K562 (cell line): ENCODE results near the gene CXorf65. TPM values are rescaled to one million over a fixed set of nuclear protein-coding genes. Genes with fewer than 3 reads are reported as not detected.
A peak's percentile ranks its signal among the peaks of the same experiment; 100 is the strongest.

Source experiments
- ATAC-seq: fragments of 200-7000 bp; cut with Tn5 transposase; 3 replicates; pipeline ENCODE4 v1.9.1; 2020; ENCODE audit warnings: moderate library complexity
- BruUV-seq: library from RNA; stranded (reverse); fragments of 400-500 nt; replicated peaks from 2 replicates; lab custom pipeline; 2021; lab: Mats Ljungman, UMichigan
- CTCF ChIA-PET: fragments of 300-600 bp; formaldehyde crosslinking; extraction: SDS; loops from one replicate; lab custom pipeline; 2021; ENCODE audit warnings: low intra/inter-chr PET ratio; lab: Yijun Ruan, JAX
- POLR2A ChIA-PET: fragments of 300-600, 350-650 bp; sonication (Branson Sonifier 250); formaldehyde crosslinking; extraction: SDS; loops from one replicate; lab custom pipeline; 2021; ENCODE audit warnings: antibody characterized with exemption, inconsistent platforms; lab: Yijun Ruan, JAX
- DNase-seq, 4 experiments: peaks; one replicate each; pipeline versions ENCODE4 v3.0.0 to v3.0.0-alpha.2; 2011 to 2018; ENCODE audit warnings: low spot score in 3 of 4, mixed read lengths in 3 of 4; ENCODE audit errors: extremely low read depth in 1 of 4
- FAIRE-seq: peaks from 2 replicates; lab custom pipeline; 2011; peaks lifted over from hg19 to GRCh38; lab: Jason Lieb, UNC
- H2AFZ ChIP-seq: 2 replicates; pipeline ENCODE4 v1.6.0; 2011; ENCODE audit warnings: low read depth, low read length, control low read depth, inconsistent platforms
- H3K27ac ChIP-seq: fragments of 200-600 bp; 3 replicates; pipeline ENCODE4 v1.8.0; 2011; ENCODE audit warnings: low read depth, mild to moderate bottlenecking, control low read depth, inconsistent platforms, low read length, moderate library complexity, mixed read lengths; ENCODE audit errors: extremely low read depth
- H3K27me3 ChIP-seq, 2 experiments: fragments of 300-600 bp in 1 of 2; 2 replicates in 1 of 2; 3 replicates in 1 of 2; pipeline versions ENCODE4 v1.6.0 to v1.8.0; 2011; ENCODE audit warnings: inconsistent platforms in 2 of 2, low read length in 2 of 2, mild to moderate bottlenecking in 1 of 2, mixed read lengths in 1 of 2, moderate library complexity in 1 of 2; ENCODE audit not compliant: control insufficient read depth in 2 of 2, insufficient read depth in 2 of 2
- H3K36me3 ChIP-seq: fragments of 300-600 bp; 3 replicates; pipeline ENCODE4 v1.8.0; 2011; ENCODE audit warnings: mild to moderate bottlenecking, low read length, inconsistent platforms; ENCODE audit not compliant: control insufficient read depth, insufficient read depth
- H3K4me1 ChIP-seq, 2 experiments: fragments of 200-600 bp in 1 of 2; replicated peaks in 1 of 2; 2 replicates in 1 of 2; 3 replicates in 1 of 2; pipeline versions ENCODE4 v1.5.1 to v1.8.0; 2011; ENCODE audit warnings: inconsistent platforms in 2 of 2, low read length in 2 of 2, mild to moderate bottlenecking in 1 of 2, mixed read lengths in 1 of 2, moderate library complexity in 1 of 2; ENCODE audit not compliant: control insufficient read depth in 2 of 2, insufficient read depth in 2 of 2
- H3K4me2 ChIP-seq: 2 replicates; pipeline ENCODE4 v1.6.1; 2011; ENCODE audit warnings: low read length, control low read depth, inconsistent platforms, mixed read lengths; ENCODE audit not compliant: insufficient read depth
- H3K4me3 ChIP-seq: fragments of 200-600 bp; sonication (generic), shearing (Covaris generic); 2 replicates; pipeline ENCODE4 v1.5.1; 2016; ENCODE audit warnings: control low read depth, inconsistent platforms
- H3K79me2 ChIP-seq: fragments of 200-600 bp; 3 replicates; pipeline ENCODE4 v1.8.0; 2011; ENCODE audit warnings: low read length, inconsistent platforms; ENCODE audit not compliant: control insufficient read depth, insufficient read depth
- H3K9ac ChIP-seq, 2 experiments: 2 replicates each; pipeline versions ENCODE4 v1.6.0 to v1.6.1; 2011; ENCODE audit warnings: low read depth in 2 of 2, low read length in 2 of 2, control low read depth in 1 of 2, inconsistent platforms in 1 of 2, mild to moderate bottlenecking in 1 of 2, mixed read lengths in 1 of 2; ENCODE audit not compliant: insufficient read depth in 1 of 2
- H3K9me1 ChIP-seq: one replicate; pipeline ENCODE4 v1.6.0; 2011; ENCODE audit warnings: inconsistent platforms, mild to moderate bottlenecking, low read length, moderate library complexity; ENCODE audit not compliant: control insufficient read depth, insufficient read depth
- H3K9me3 ChIP-seq: replicated peaks from 2 replicates; pipeline ENCODE4 v1.5.1; 2011; ENCODE audit warnings: low read depth, low read length, inconsistent platforms; ENCODE audit not compliant: control insufficient read depth, insufficient read depth
- H4K20me1 ChIP-seq: replicated peaks from 2 replicates; pipeline ENCODE4 v1.6.1; 2011; ENCODE audit warnings: low read length, inconsistent platforms, mixed read lengths; ENCODE audit not compliant: control insufficient read depth, insufficient read depth
- ZBTB40 ChIP-seq, 2 experiments: fragments of 450-650 bp in 1 of 2; sonication (generic) in 1 of 2; formaldehyde crosslinking in 1 of 2; IDR thresholded peaks; 2 replicates each; pipeline versions ENCODE4 v1.7.1 to v1.9.0; 2016 to 2022; ENCODE audit warnings: inconsistent platforms in 1 of 2, mild to moderate bottlenecking in 1 of 2, missing genetic modification reagents in 1 of 2
- WGBS: fragments of 100-300 bp; shearing (Covaris generic); methylation state at CpG from one replicate; pipeline ENCODE4 v1.1.6; 2016; ENCODE audit warnings: low coverage, mixed read lengths; ENCODE audit not compliant: insufficient coverage; ENCODE audit errors: missing lambda C conversion rate; 5-methylcytosine and 5-hydroxymethylcytosine counted together
- in situ Hi-C: fragments of 300-500 bp; cut with MboI; formaldehyde crosslinking; loops from 4 replicates; pipeline ENCODE4 v1.15.0; 2018; ENCODE audit warnings: inconsistent platforms, mixed read lengths
- intact Hi-C: fragments of 100-400 bp; cut with micrococcal nuclease; formaldehyde crosslinking; loops from 2 replicates; pipeline ENCODE4 v1.14.2; 2022
- polyA plus RNA-seq, 8 experiments: library from polyadenylated mRNA; depleted of rRNA in 4 of 8; stranded (reverse) in 5 of 8; unstranded in 3 of 8; fragments of >200 nt; fragmentation: Nextera tagmentation in 2 of 8; fragmentation: Illumina TruSeq in 1 of 8; extraction: Ambion mirVana in 2 of 8; extraction: Trizol in 1 of 8; gene quantifications; 2 replicates each; pipeline versions ENCODE4 v1.2.1 to v1.2.3, GENCODE V29; 2011 to 2014; ENCODE audit warnings: inconsistent platforms in 1 of 8, missing spikeins in 1 of 8
- total RNA-seq, 7 experiments: library from RNA; depleted of rRNA in 6 of 7; stranded (reverse); fragments of >200 nt in 6 of 7; fragmentation: Illumina TruSeq in 2 of 7; extraction: Trizol in 2 of 7; gene quantifications; 2 replicates each; pipeline versions ENCODE4 v1.2.1 to v1.2.3, GENCODE V29; 2011 to 2021; ENCODE audit warnings: low replicate concordance in 1 of 7
- TF ChIP-seq, protein P1 (sequence below): sonication (generic); IDR thresholded peaks from 2 replicates; pipeline ENCODE4 v1.6.1; 2016

CXorf65 gene
- total and polyA plus RNA-seq, 9 of the 15 experiments (the other 6 are each of a cell fraction or from before 2014, with no cell fraction given): 1.4 to 8.4 (median 2.9) TPM

DNA sequence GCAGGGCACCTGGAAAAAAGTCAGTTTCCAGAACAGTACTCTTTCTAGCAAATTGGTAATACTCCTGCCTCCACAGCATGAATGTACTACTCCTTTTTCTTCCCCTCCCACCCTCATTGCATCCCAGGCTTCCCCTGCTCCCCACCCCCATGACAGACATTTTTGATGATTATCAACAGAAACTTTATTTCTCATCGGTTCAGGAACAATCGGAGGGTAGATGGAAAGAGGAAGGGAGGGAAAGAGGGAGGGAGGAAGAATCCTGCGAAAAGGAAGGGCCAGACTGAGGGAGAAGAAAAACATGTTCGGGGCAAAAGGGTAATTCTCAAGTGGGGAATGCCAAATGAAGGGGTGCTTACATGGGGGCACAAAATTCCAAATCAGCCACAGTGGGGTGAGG lies 705 bp upstream of the CXorf65 start:
- no peak for FAIRE-seq
- no TSS peak for BruUV-seq
- Histone ChIP-seq H3K9me3 (no peaks in the 10 kb centered on the region), H3K27me3 (no peaks in the 10 kb centered on the region), H4K20me1 (no peaks in the 10 kb centered on the region), H3K9ac (peak overlapping the region in 1 of 2 experiments; percentile 35; a peak in 2 of 4 replicates), H3K79me2 (peaks cover 24% of the 10 kb centered on the region; the same call in 2 of the 3 replicates), H3K4me1 (peaks cover 45 to 76% of the 10 kb centered on the region in 2 experiments), H2AFZ (no peak overlapping the region), H3K4me3 (no peak overlapping the region), H3K27ac (peak overlapping the region; percentile 58; the same call in 1 of the 3 replicates), H3K4me2 (peak overlapping the region; percentile 50; the same call in 1 of the 2 replicates), H3K9me1 (no peaks in the 10 kb centered on the region), H3K36me3 (no peaks in the 10 kb centered on the region)
- DNase-seq: no peak
- ChIA-PET POLR2A (no interaction called here), CTCF (no interaction called here)
- in situ Hi-C loops: no loop called here
- 25% methylated on average over 3 of the region's 4 CpGs for WGBS
- intact Hi-C loops: no loop called here
- peak; percentile 94 for TF ChIP-seq ZBTB40 (IDR thresholded peaks at IDR 0.05)
- TF ChIP-seq ZBTB40 (CRISPR knock-in tag; IDR thresholded peaks at IDR 0.05): no peak; the same call in 1 of the 2 replicates
- TF ChIP-seq, protein P1, sequence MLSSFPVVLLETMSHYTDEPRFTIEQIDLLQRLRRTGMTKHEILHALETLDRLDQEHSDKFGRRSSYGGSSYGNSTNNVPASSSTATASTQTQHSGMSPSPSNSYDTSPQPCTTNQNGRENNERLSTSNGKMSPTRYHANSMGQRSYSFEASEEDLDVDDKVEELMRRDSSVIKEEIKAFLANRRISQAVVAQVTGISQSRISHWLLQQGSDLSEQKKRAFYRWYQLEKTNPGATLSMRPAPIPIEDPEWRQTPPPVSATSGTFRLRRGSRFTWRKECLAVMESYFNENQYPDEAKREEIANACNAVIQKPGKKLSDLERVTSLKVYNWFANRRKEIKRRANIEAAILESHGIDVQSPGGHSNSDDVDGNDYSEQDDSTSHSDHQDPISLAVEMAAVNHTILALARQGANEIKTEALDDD: no peak
- no peak for ATAC-seq
